HCT116 (cell line): ENCODE results near the gene RAI1.
A peak's percentile ranks its signal among the peaks of the same experiment; 100 is the strongest.

ENCODE experiments used
- ATF3 ChIP-seq: IDR thresholded peaks from 2 replicates; pipeline ENCODE4 v1.6.1; 2012
- CBX3 ChIP-seq: IDR thresholded peaks from 2 replicates; pipeline ENCODE4 v1.6.1; 2012; ENCODE audit warnings: low read depth
- CEBPB ChIP-seq: IDR thresholded peaks from 2 replicates; pipeline ENCODE4 v1.6.1; 2012; ENCODE audit warnings: low read depth
- CTCF ChIP-seq, 3 experiments: fragments of 200-600 bp in 1 of 3; sonication (generic) in 1 of 3; IDR thresholded peaks in 2 of 3; conservative IDR thresholded peaks in 1 of 3; 2 replicates each; pipeline ENCODE4 v1.5.1; 2012 to 2017; ENCODE audit warnings: low read depth in 2 of 3, low read length in 2 of 3, antibody characterized with exemption in 1 of 3, borderline replicate concordance in 1 of 3, control low read depth in 1 of 3, mild to moderate bottlenecking in 1 of 3, mixed read lengths in 1 of 3, mixed run types in 1 of 3, moderate library complexity in 1 of 3; ENCODE audit not compliant: insufficient read depth in 1 of 3
- EGR1 ChIP-seq: IDR thresholded peaks from 2 replicates; pipeline ENCODE4 v1.6.1; 2012; ENCODE audit warnings: low read depth
- EZH2 ChIP-seq: fragments of 200-600 bp; sonication (generic); IDR thresholded peaks from 2 replicates; pipeline ENCODE4 v1.6.1; 2017; ENCODE audit warnings: antibody characterized with exemption, mixed run types
- EZH2phosphoT487 ChIP-seq: fragments of 200-600 bp; IDR thresholded peaks from 2 replicates; pipeline ENCODE4 v1.6.1; 2018; ENCODE audit warnings: antibody characterized with exemption, borderline replicate concordance
- POLR2A ChIP-seq: IDR thresholded peaks from 2 replicates; pipeline ENCODE4 v1.7.0; 2011; ENCODE audit warnings: borderline replicate concordance; ENCODE audit not compliant: insufficient read depth, insufficient read length; ENCODE audit errors: extremely low read depth
- POLR2AphosphoS5 ChIP-seq: IDR thresholded peaks from 2 replicates; pipeline ENCODE4 v1.6.1; 2011; ENCODE audit warnings: mild to moderate bottlenecking, low read depth, low read length, moderate library complexity
- RAD21 ChIP-seq: IDR thresholded peaks from 2 replicates; pipeline ENCODE4 v1.6.1; 2012; ENCODE audit warnings: low read depth, mild to moderate bottlenecking
- SIN3A ChIP-seq: IDR thresholded peaks from 2 replicates; pipeline ENCODE4 v1.6.1; 2012; ENCODE audit warnings: low read depth
- TCF7L2 ChIP-seq: IDR thresholded peaks from 2 replicates; pipeline ENCODE4 v1.7.0; 2011; ENCODE audit warnings: borderline replicate concordance, inconsistent platforms; ENCODE audit not compliant: insufficient read depth, insufficient read length; ENCODE audit errors: extremely low read depth
- YY1 ChIP-seq: IDR thresholded peaks from 2 replicates; pipeline ENCODE4 v1.6.1; 2011; ENCODE audit warnings: low read length, low read depth, moderate library complexity, mild to moderate bottlenecking; ENCODE audit not compliant: insufficient replicate concordance; ENCODE audit errors: extremely low read depth

GRCh38 chr17:17859909-17860765, 178.9 kb downstream of the RAI1 start:
- TF ChIP-seq CEBPB: no peak
- TF ChIP-seq CTCF (IDR thresholded peaks at IDR 0.05 in 2 of 3, conservative IDR thresholded peaks at IDR 0.05 in 1 of 3; ENCODE audit: borderline replicate concordance in 1 of 3, insufficient read depth in 1 of 3, low read depth in 2 of 3, low read length in 2 of 3): peak; percentile 92 to 97 (median 93)
- no peak for TF ChIP-seq EZH2phosphoT487
- TF ChIP-seq EGR1: no peak
- TF ChIP-seq YY1: no peak
- no peak for TF ChIP-seq ATF3
- no peak for TF ChIP-seq EZH2
- no peak for TF ChIP-seq POLR2A
- TF ChIP-seq SIN3A: no peak
- TF ChIP-seq POLR2AphosphoS5: no peak
- no peak for TF ChIP-seq CBX3
- TF ChIP-seq RAD21: peak; percentile 99
- no peak for TF ChIP-seq TCF7L2
